Umbilical cord (tissue), 2 donors: ENCODE measurements around the gene ZNF526. TPM values are rescaled to one million over a fixed set of nuclear protein-coding genes. Genes with fewer than 3 reads are reported as not detected.
"Not testable (repeated sequence)": the region's sequence is repeated elsewhere in the genome, so short reads cannot be mapped to it uniquely, and the experiment has no call there.

Experiments
- DNase-seq: peaks from one replicate; pipeline ENCODE4 v3.0.0-alpha.2; 2015; ENCODE audit warnings: low spot score
- total RNA-seq: library from RNA; depleted of rRNA; stranded (reverse); fragments of >200 nt; gene quantifications from one replicate; pipeline ENCODE4 v1.2.3, GENCODE V29; 2014; ENCODE audit warnings: low replicate concordance; ENCODE audit not compliant: insufficient read depth

ZNF526 gene
- total RNA-seq, 1 donor from 2014 or later = 7.5 TPM

DNA sequence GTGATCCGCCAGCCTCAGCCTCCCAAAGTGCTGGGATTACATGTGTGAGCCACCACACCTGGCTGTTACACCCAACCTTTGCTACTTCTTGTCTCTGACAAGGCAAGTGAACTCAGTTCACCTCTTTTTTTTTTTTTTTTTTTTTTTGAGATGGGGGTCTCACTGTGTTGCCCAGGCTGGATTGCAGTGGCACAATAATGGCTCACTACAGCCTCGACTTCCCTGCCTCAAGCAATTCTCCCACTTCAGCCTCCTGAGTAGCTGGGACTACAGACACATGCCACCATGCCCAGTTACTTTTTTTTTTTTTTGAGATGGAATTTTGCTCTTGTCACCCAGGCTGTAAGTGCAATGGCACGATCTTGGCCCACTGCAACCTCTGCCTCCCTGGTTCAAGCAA is 37.7 kb downstream of the ZNF526 start:
- DNase-seq = not testable (repeated sequence)

DNA sequence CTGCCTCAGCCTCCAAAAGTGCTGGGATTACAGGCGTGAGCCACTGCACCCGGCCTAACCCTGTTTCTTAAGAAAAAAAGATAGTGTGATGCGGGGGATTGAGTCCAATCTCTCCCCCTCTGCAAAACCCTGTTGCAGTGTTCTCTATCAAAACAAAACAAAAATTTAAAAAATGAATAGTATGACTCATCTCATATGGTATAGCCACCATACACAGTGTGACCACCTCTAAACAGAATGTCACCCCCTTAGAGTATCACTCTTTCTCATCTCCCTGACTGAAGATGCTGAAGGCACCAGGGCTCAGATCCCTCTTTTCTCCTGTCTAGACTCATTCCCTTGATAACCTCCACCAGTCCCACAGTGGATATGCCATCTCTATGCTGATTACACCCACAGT is 41.7 kb downstream of the ZNF526 start:
- no peak for DNase-seq

DNA sequence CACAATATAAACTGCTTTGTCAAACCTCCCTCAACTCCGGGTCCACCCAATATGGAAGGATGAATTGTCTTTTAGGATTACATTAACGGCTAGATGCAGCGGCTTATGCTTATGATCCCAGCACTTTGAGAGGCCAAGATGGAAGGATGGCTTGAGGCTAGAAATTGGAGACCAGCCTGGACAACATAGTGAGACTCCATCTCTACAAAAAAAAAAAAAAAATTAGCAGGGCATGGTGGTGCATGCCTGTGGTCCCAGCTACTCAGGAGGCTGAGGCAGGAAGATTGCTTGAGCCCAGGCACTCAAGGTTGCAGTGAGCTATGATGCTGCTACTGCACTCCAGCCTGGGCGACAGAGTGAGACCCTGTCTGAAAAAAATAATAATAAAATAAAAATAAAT is 46.0 kb downstream of the ZNF526 start:
- DNase-seq = not testable (repeated sequence)

DNA sequence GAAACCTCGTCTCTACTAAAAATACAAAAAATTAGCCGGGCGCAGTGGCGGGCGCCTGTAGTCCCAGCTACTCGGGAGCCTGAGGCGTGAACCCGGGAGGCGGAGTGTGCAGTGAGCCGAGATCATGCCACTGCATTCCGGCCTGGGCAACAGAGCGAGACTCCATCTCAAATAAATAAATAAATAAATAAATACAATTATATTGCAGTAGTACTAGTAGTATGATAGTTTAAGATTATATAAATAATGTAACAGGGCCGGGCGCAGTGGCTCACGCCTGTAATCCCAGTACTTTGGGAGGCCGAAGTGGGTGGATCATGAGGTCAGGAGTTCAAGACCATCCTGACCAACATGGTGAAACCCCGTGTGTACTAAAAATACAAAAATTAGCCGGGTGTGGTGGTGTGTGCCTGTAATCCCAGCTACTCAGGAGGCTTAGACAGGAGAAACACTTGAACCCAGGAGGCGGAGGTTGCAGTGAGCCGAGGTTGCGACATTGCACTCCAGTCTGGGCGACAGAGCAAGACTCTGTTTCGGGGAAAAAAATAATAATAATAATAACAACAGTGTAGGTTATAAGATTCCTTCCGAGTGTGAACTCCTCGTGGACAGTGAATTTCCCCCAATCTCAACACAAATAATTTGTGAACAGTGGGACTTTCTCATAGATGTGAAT is 47.0 kb downstream of the ZNF526 start:
- not testable (repeated sequence) for DNase-seq

DNA sequence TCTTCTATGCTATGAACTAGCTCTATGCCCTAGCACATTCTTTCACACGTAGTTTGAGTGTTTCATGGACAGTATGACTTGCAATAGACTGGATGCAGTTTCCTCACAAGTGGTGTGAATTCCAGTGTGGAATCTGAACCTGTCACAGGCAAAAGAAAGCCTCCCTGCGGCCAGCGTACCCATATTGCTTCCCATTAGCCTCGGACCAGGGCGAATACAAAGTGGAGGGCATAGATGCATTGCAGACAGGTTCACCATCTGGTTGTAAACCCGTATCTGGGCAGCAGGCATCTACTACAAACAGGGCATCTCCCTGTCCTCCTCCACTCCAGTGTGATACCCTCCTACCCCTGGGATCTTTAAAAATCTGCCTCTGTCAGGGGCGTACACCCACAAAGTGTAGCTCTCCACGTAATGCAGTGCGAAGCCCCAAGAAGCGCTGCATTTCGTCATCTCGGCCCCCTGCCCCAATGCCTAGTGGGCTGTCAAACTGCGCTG is 47.6 kb downstream of the ZNF526 start:
- no peak for DNase-seq

DNA sequence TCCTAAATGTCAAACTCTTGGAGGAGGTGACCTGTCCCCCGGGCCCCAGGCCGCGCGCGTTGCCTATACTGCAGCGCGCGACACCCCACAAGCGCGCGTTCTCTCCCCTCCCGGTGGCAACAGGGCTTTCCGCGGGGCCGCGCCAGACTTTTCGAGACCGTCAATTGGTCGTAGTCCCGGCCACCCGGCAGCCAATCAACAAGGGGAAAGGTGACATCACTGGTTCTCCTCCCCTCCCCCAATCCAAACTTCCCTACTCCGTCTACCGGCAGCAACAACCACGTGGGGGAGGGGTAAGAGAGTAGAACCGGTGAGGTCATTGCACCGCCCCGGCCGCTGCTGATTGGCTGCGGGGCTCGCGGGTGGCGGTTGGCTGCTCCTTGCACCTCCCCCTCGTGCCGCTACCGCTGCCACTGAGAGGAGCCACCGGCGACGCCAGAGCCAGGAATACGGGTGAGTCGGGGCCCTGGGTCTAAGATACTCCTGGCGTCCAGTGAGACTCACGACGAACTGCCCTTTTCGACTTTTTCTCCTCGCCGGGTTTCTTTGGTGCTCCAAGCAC is 48.1 kb downstream of the ZNF526 start:
- peak; percentile 100 for DNase-seq

DNA sequence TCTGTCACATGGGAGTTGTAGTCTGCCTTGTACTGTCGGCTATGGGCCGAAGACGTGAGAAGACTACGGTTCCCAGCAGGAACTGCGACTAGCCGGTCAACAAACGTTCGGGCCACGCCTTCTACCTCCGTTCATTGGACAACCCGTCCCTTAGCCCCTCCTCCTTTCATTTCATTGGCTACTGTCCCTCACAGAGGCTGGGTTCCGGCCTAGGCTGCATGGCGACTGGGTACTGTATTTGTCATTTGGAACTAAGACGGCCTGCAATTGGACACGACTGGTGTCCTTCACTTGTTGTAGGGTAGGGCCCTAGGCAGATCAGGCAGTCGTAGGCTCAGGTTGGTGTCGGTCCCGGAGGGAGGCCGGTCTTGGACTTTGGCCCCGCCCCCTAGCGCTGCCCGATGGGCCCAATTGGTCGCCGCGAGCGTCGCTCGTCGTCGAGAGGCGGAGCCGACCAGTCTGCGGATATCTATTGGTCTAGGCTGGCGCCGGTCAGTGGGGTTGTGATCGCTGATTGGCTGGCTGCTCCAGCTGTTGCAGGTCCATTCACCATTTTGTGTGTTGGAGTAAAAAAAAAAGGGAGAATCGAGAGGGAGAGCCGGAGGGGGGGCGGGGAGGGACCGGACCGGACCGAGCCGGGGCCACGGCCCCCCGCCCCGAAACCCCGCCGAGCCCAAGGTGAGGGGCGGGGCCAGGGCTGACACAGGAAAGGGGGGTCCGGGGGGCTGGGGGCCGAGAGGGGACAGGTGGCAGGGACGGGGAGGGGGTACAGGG is 48.8 kb downstream of the ZNF526 start, which contains the start of gene CIC:
CIC (plus strand) TSS at position 549 of the 774 bp plus-strand sequence. CDS start 2,532 bp downstream, outside the sequence.
- DNase-seq = peak; percentile 100

DNA sequence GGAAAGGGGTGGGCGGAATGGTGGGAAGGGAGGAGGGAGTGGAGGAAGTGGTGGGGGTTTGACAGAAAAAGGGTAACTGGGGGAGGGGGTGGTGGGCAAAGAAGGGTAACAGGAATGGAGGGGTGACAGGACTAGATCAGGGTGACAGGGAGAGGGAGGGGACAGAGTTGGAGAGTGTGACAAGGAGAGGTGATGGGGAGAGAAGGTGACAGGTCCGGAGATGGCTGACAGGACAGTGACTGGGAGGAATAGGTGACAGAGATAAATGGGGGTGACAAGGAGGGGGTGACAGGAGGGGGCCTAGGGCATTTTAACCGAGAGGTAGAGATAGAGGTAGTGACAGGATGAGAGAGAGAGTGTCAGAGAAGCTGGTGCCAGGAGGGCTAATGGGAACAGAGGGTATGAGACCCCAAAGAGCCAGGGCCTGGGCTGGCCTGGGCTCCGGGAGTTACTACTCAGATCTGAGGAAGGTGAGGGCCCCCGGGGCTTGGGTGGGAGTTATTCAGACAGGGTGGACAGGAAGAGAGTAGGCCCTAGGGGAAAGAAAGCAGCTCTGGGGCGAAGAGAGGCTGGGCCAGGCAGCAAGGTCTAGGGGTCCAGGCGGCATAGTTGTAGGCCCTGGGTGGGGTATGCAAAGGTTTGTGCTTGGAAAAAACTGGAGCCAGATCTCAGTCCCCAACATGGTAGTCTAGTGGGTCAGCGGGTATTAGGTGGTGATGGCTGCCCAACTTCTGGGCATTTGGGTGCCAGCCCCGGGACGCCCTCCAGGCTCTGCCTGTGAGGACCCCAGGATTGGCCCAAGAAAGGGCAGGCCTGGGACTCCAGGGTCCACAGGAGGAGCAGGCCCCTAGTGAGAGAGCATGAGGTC is 49.6 kb downstream of the ZNF526 start:
- peak; percentile 25 for DNase-seq

DNA sequence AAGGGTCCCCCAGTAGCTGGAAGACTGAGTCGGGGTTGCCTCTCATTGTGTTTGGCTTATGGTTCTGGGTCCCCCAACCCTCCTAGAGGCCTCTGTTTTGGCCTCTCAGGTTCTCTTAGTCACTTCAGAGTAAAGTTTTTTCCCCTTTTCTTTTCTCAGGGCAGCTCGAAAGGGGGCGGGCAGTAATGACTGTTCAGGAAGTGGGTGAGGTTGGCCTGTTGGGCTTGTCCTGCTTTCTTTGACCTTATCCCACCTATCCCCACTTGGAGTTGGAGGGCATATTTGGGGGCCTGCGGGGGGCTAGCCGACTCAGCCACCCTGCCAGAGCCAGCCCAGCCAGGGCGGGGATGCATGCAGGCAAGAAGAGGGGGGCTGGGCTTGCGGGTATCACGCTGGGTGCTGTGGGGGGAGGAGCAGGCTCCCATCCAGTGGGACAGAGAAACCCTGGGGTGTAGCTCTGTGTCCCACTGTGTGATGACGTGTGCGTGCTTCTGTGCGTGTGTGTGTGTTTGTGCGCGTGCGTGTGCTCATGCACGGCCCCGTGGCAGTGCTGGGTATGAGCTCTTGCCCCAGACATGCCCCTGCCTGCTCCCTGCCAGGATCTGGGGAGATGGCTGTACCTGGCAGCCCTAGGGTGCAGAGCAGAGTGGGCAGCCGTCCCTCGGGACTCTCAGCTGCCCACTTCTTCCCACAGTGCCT is 50.4 kb downstream of the ZNF526 start:
- DNase-seq = peak; percentile 68

DNA sequence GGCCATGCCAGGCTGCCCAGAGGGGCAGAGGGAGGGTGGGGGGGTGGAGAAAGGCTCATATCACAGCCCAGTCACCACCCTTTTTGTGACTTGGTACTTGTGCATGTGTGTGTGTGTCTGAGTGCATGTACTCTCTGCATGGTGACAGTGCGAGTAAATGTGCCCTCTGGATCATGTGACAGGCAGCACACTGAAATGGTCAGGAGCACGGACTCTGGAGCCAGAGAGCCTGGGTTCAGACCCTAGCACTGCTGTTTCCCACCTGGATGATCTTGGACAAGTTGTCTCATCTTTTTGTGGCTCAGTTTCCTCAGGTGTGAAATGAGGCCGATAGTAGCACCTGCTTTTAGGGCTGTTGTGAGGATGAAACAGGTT is 50.9 kb downstream of the ZNF526 start:
- DNase-seq = no peak

DNA sequence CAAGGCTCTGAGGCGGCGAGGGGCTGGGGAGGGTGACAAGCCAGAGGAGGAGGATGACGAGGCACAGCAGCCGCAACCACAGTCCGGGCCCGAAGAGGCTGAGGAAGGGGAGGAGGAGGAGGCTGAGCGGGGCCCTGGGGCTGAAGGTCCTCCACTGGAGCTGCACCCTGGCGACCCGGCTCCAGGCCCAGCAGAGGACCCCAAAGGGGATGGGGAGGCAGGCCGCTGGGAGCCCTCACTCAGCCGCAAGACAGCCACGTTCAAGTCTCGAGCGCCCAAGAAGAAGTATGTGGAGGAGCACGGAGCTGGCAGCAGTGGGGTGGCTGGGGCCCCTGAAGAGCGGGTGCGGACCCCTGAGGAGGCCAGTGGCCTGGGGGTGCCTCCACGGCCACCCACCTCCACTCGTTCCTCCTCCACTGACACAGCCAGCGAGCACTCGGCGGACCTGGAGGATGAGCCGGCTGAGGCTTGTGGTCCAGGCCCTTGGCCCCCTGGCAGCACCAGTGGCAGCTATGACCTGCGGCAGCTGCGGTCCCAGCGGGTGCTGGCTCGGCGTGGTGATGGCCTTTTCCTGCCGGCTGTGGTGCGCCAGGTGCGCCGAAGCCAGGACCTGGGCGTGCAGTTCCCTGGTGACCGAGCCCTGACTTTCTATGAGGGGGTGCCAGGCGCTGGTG is 51.9 kb downstream of the ZNF526 start:
- DNase-seq = no peak

DNA sequence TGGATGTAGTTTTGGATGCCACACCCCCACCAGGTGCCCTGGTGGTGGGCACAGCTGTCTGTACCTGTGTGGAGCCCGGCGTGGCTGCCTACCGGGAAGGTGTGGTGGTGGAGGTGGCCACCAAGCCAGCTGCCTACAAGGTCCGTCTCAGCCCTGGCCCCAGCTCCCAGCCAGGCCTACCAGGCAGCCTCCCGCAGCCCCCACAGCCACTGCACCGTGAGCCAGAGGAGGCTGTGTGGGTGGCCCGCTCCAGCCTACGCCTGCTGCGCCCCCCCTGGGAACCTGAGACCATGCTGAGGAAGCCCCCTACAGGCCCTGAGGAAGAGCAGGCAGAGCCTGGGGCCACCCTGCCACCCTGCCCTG is 52.4 kb downstream of the ZNF526 start:
- no peak for DNase-seq

DNA sequence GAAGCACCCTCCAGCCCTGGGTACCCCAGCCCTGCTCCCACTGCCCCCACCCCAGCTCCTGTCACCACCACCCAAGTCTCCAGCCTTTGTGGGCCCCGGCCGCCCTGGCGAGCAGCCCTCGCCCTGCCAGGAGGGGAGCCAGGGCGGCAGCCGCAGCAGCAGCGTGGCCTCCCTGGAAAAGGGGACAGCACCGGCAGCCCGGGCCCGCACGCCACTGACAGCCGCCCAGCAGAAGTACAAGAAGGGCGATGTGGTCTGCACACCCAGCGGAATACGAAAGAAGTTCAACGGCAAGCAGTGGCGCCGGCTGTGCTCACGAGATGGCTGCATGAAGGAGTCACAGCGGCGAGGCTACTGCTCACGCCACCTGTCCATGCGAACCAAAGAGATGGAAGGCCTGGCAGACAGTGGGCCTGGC is 52.9 kb downstream of the ZNF526 start:
- DNase-seq = no peak

DNA sequence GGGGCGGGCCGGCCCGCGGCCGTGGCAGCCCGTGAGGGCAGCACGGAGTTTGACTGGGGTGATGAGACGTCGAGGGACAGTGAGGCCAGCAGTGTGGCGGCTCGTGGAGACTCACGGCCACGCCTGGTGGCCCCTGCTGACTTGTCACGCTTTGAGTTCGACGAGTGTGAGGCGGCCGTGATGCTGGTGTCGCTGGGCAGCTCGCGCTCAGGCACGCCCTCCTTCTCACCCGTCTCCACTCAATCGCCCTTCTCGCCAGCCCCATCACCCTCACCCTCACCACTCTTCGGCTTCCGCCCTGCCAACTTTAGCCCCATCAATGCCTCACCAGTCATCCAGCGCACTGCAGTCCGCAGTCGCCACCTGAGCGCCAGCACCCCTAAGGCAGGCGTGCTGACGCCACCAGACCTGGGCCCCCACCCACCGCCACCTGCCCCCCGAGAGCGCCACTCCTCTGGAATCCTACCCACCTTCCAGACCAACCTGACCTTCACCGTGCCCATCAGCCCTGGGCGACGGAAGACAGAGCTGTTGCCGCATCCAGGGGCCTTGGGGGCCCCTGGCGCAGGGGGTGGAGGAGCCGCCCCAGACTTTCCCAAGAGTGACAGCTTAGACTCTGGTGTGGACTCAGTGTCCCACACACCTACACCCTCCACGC is 53.4 kb downstream of the ZNF526 start:
- no peak for DNase-seq

DNA sequence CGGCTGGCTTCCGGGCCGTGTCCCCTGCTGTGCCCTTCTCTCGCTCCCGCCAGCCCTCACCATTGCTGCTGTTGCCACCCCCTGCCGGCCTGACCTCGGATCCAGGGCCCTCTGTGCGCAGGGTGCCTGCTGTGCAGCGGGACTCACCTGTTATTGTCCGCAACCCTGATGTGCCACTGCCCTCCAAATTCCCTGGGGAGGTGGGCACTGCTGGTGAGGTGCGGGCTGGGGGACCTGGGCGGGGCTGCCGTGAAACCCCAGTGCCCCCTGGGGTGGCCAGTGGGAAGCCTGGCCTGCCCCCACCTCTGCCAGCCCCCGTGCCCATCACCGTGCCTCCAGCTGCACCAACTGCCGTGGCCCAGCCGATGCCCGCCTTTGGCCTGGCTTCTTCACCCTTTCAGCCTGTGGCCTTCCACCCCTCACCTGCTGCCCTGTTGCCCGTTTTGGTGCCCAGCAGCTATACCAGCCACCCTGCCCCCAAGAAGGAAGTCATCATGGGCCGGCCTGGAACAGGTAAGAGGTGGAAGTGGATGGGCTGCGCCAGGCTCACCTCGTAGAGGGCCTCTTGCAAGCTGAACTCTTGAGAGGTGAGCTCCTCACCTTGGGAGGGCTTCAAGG is 54.1 kb downstream of the ZNF526 start:
- DNase-seq = no peak

DNA sequence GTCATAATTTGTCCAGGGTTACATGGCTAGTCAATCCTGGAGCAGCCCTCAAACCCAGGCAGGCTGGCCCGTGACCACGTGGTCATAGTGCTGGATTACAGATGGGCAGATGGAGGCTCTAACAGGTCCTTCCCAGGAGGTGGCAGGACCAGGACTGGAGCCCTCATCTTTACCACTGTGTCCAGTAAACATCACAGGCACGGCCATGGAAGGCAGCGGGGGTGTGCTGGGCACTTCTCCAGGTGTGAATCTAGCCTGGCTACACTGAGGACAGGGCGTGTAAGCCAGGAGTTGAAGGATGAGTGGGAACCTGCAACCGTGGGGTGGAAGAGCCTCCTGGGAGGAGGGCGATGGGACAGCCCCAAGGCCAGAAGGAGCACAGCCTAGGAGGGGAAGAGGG is 55.0 kb downstream of the ZNF526 start:
- no peak for DNase-seq

DNA sequence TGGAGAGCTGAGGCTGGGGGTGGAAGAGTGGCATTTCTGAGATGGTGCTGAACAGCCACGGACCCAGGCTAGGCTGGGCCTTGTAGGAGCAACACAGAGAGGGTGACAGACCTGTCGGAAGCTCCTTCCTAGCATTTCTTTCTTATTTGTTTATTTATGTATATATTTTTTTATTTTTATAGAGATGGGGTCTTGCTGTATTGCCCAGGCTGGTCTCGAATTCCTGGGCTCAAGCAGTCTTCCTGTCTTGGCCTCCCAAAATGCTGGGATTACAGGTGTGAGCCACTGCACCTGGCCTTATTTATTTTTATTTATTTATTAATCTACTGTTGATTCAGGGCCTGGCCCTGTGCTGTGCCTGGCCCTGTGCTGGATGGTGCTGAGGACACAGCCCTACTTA is 55.4 kb downstream of the ZNF526 start:
- no peak for DNase-seq

DNA sequence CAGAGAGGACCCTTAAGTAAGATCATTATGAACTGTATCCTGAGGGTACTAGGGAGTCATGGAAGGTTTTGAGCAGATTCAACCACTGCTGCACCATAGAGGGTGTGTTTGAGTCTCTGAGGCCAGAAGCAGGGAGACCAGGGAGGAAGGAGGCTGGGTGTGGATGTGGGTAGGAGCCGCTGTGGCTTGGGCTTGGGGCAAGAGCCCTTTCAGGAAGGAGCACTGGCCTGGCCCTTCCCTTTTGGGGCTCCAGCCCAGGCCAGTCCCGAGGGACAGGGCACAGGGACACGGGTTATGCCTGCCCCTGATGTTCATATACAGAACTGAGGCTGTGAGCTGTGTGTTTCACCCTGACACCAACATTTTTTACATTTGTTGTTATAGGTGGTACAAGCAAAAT is 56.2 kb downstream of the ZNF526 start:
- DNase-seq = no peak

DNA sequence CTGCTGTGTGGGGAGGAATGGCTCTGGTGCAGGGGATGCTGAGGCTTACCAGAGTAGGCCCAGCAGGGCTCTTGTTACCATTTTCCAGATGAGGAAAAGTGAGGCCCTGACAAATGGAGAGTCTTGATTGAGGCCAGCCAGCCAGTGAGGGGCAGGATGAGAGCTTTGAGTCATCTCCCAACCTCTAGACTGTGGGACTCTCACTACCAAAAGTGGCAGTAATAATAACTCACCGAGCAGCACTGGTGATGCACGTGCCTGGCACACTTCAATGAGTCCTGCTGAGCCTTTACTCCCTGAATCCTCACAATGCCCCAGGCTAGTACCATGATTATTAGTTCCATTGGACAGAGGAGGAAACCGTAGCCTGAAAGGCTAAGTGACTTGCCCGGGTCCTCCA is 56.7 kb downstream of the ZNF526 start:
- DNase-seq = no peak
